HepG2 (cell line): ENCODE results near the gene DHTKD1. TPM values are rescaled to one million over a fixed set of nuclear protein-coding genes. Genes with fewer than 3 reads are reported as not detected.
A peak's percentile ranks its signal among the peaks of the same experiment; 100 is the strongest.

ENCODE experiments used
- ATAC-seq: fragments of 200-7000 bp; cut with Tn5 transposase; 3 replicates; pipeline ENCODE4 v1.9.1; 2020; ENCODE audit warnings: mild to moderate bottlenecking, moderate library complexity
- BruUV-seq: library from RNA; stranded (reverse); fragments of 400-500 nt; replicated peaks from 2 replicates; lab custom pipeline; 2021; lab: Mats Ljungman, UMichigan
- CTCF ChIA-PET: fragments of 300-600 bp; formaldehyde crosslinking; extraction: SDS; loops from one replicate; lab custom pipeline; 2021; ENCODE audit warnings: low total read pairs, inconsistent platforms, low intra/inter-chr PET ratio; lab: Yijun Ruan, JAX
- POLR2A ChIA-PET: fragments of 350-600 bp; sonication (Branson Sonifier 250); formaldehyde crosslinking; loops from one replicate; lab custom pipeline; 2020; ENCODE audit warnings: antibody characterized with exemption, inconsistent platforms; lab: Yijun Ruan, JAX
- DNase-seq: peaks from one replicate; pipeline ENCODE4 v3.0.0-alpha.2; 2015; ENCODE audit warnings: low spot score
- FAIRE-seq: peaks from 3 replicates; lab custom pipeline; 2011; peaks lifted over from hg19 to GRCh38; lab: Jason Lieb, UNC
- H2AFZ ChIP-seq: one replicate; pipeline ENCODE4 v1.6.1; 2011; ENCODE audit warnings: low read length, inconsistent platforms
- H3K27ac ChIP-seq: fragments of 300-600 bp; 3 replicates; pipeline ENCODE4 v1.8.0; 2011; ENCODE audit warnings: mixed run types, mild to moderate bottlenecking, mixed read lengths, low read length, inconsistent platforms; ENCODE audit not compliant: insufficient read depth; ENCODE audit errors: extremely low read length
- H3K27me3 ChIP-seq, 2 experiments: fragments of 200-600 bp in 1 of 2; 2 replicates in 1 of 2; 3 replicates in 1 of 2; pipeline versions ENCODE4 v1.6.0 to v1.8.0; 2011; ENCODE audit warnings: low read length in 2 of 2, mild to moderate bottlenecking in 2 of 2, moderate library complexity in 2 of 2, inconsistent platforms in 1 of 2; ENCODE audit not compliant: insufficient read depth in 2 of 2, control insufficient read depth in 1 of 2
- H3K36me3 ChIP-seq, 2 experiments: fragments of 200-600 bp in 1 of 2; replicated peaks in 1 of 2; 2 replicates in 1 of 2; 3 replicates in 1 of 2; pipeline versions ENCODE4 v1.5.1 to v1.8.0; 2011; ENCODE audit warnings: low read length in 2 of 2, inconsistent platforms in 1 of 2; ENCODE audit not compliant: insufficient read depth in 2 of 2, control insufficient read depth in 1 of 2
- H3K4me1 ChIP-seq: 2 replicates; pipeline ENCODE4 v1.5.1; 2012; ENCODE audit warnings: low read length, inconsistent platforms; ENCODE audit not compliant: insufficient read depth
- H3K4me2 ChIP-seq: 2 replicates; pipeline ENCODE4 v1.6.0; 2011; ENCODE audit warnings: low read depth, low read length, inconsistent platforms
- H3K4me3 ChIP-seq, 3 experiments: fragments of 200-600 bp in 1 of 3; sonication (generic), shearing (Covaris generic) in 1 of 3; replicated peaks in 1 of 3; 2 replicates each; pipeline ENCODE4 v1.5.1; 2011 to 2016; ENCODE audit warnings: low read length in 3 of 3, inconsistent platforms in 2 of 3, low read depth in 2 of 3, mild to moderate bottlenecking in 2 of 3, control low read depth in 1 of 3, mixed read lengths in 1 of 3; ENCODE audit not compliant: insufficient read depth in 1 of 3
- H3K79me2 ChIP-seq: one replicate; pipeline ENCODE4 v1.6.1; 2011; ENCODE audit warnings: low read length, inconsistent platforms; ENCODE audit not compliant: insufficient read depth
- H3K9ac ChIP-seq: 2 replicates; pipeline ENCODE4 v1.6.0; 2011; ENCODE audit warnings: mild to moderate bottlenecking, low read depth, low read length, inconsistent platforms; ENCODE audit not compliant: insufficient read depth
- H3K9me3 ChIP-seq: 2 replicates; pipeline ENCODE4 v1.5.1; 2012; ENCODE audit warnings: mild to moderate bottlenecking, low read length
- H4K20me1 ChIP-seq: 2 replicates; pipeline ENCODE4 v1.6.0; 2011; ENCODE audit warnings: inconsistent platforms, mild to moderate bottlenecking, low read length, moderate library complexity; ENCODE audit not compliant: insufficient read depth
- DNMT1 ChIP-seq: sonication (generic); formaldehyde crosslinking; IDR thresholded peaks from 2 replicates; pipeline ENCODE4 v1.5.1; 2020; ENCODE audit warnings: mild to moderate bottlenecking, missing genetic modification reagents
- ERF ChIP-seq: IDR thresholded peaks from 2 replicates; pipeline ENCODE4 v1.6.1; 2018; ENCODE audit warnings: missing biosample characterization, missing genetic modification reagents
- ESRRA ChIP-seq: sonication (generic); formaldehyde crosslinking; IDR thresholded peaks from 2 replicates; pipeline ENCODE4 v1.5.1; 2020; ENCODE audit warnings: mild to moderate bottlenecking, low read depth, missing genetic modification reagents
- IKZF1 ChIP-seq: fragments of 450-650 bp; IDR thresholded peaks from 2 replicates; pipeline ENCODE4 v1.7.1; 2016
- NR2C2 ChIP-seq: sonication (generic); formaldehyde crosslinking; IDR thresholded peaks from 2 replicates; pipeline ENCODE4 v1.4.0; 2020; ENCODE audit warnings: missing genetic modification reagents, mild to moderate bottlenecking, moderate library complexity, borderline replicate concordance
- TCF7L2 ChIP-seq: IDR thresholded peaks from 2 replicates; pipeline ENCODE4 v1.6.1; 2011; ENCODE audit warnings: mild to moderate bottlenecking, low read depth, low read length, moderate library complexity
- ZFX ChIP-seq: sonication (generic); formaldehyde crosslinking; IDR thresholded peaks from 2 replicates; pipeline ENCODE4 v1.4.0; 2020; ENCODE audit warnings: mild to moderate bottlenecking, low read depth, missing genetic modification reagents, moderate library complexity
- ZNF572 ChIP-seq: sonication (generic); formaldehyde crosslinking; IDR thresholded peaks from 2 replicates; pipeline ENCODE4 v1.5.1; 2020; ENCODE audit warnings: mild to moderate bottlenecking, missing genetic modification reagents
- ZSCAN29 ChIP-seq: sonication (generic); formaldehyde crosslinking; conservative IDR thresholded peaks from 2 replicates; pipeline ENCODE4 v1.4.0; 2020; ENCODE audit warnings: mild to moderate bottlenecking, missing genetic modification reagents
- WGBS: methylation state at CpG from one replicate; pipeline ENCODE4 v1.1.6; 2017; ENCODE audit warnings: low lambda C conversion rate; 5-methylcytosine and 5-hydroxymethylcytosine counted together
- in situ Hi-C: cut with HindIII; loops from 2 replicates; pipeline ENCODE4 v1.10.0; 2017; ENCODE audit warnings: low pct_unique_long_range_greater_than_20kb; ENCODE audit not compliant: extremely low pct_ligation_motif_present
- intact Hi-C: fragments of 100-400 bp; cut with micrococcal nuclease; formaldehyde crosslinking; loops from one replicate; pipeline ENCODE4 v1.10.0; 2022; ENCODE audit not compliant: unreplicated experiment
- polyA plus RNA-seq, 8 experiments: library from polyadenylated mRNA; depleted of rRNA in 3 of 8; stranded (reverse) in 7 of 8; unstranded in 1 of 8; fragments of >200 nt; fragmentation: Illumina TruSeq in 4 of 8; extraction: Trizol in 4 of 8; gene quantifications; 2 replicates each; pipeline versions ENCODE4 v1.2.1 to v1.2.3, GENCODE V29; 2011 to 2016; ENCODE audit warnings: low read depth in 4 of 8, missing spikeins in 1 of 8, mixed read lengths in 1 of 8; ENCODE audit not compliant: insufficient read depth in 1 of 8
- total RNA-seq, 5 experiments: library from RNA; depleted of rRNA; stranded (reverse); fragments of >200 nt; fragmentation: Illumina TruSeq; extraction: Trizol; gene quantifications; 2 replicates each; pipeline ENCODE4 v1.2.3, GENCODE V29; 2016; ENCODE audit warnings: low read depth in 1 of 5
- TF ChIP-seq, protein P1 (sequence below): sonication (generic); formaldehyde crosslinking; IDR thresholded peaks from 2 replicates; pipeline ENCODE4 v1.4.0; 2020; ENCODE audit warnings: missing genetic modification reagents
- TF ChIP-seq, protein P2 (sequence below): sonication (generic); formaldehyde crosslinking; IDR thresholded peaks from 2 replicates; pipeline ENCODE4 v1.4.0; 2020; ENCODE audit warnings: mild to moderate bottlenecking, low read depth, missing genetic modification reagents
- TF ChIP-seq, protein P3 (sequence below): sonication (generic); formaldehyde crosslinking; conservative IDR thresholded peaks from 2 replicates; pipeline ENCODE4 v1.4.0; 2020; ENCODE audit warnings: mild to moderate bottlenecking, missing genetic modification reagents, moderate library complexity
- TF ChIP-seq, protein P4 (sequence below): sonication (generic); formaldehyde crosslinking; IDR thresholded peaks from 2 replicates; pipeline ENCODE4 v1.5.0; 2020; ENCODE audit warnings: mild to moderate bottlenecking, missing genetic modification reagents, moderate library complexity

The DHTKD1 gene
- total and polyA plus RNA-seq, 2 of the 13 experiments (the other 11 are each of a cell fraction or from before 2014, with no cell fraction given): 9.6 to 14.1 TPM

DNA sequence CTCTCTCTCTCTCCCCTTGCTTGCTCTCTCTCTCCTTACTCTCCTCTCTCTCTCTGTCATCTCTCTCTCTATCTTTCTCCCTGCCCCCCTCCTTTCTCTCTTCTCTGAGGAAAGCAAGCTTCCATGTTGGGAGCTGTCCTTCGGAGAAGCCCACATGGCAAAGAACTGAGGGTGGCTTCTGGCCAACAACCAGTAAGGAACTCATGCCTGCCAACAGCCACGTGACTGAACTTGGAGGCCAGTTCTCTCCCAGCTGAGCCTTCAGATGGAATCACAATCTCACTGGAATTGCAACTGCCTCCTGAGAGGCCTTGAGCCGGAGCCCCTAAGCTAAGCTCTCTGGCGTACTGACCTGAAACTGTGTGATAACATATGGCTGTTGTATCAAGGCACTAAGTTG lies 12.0 kb upstream of the DHTKD1 start (continued):
- TF ChIP-seq, protein P1, sequence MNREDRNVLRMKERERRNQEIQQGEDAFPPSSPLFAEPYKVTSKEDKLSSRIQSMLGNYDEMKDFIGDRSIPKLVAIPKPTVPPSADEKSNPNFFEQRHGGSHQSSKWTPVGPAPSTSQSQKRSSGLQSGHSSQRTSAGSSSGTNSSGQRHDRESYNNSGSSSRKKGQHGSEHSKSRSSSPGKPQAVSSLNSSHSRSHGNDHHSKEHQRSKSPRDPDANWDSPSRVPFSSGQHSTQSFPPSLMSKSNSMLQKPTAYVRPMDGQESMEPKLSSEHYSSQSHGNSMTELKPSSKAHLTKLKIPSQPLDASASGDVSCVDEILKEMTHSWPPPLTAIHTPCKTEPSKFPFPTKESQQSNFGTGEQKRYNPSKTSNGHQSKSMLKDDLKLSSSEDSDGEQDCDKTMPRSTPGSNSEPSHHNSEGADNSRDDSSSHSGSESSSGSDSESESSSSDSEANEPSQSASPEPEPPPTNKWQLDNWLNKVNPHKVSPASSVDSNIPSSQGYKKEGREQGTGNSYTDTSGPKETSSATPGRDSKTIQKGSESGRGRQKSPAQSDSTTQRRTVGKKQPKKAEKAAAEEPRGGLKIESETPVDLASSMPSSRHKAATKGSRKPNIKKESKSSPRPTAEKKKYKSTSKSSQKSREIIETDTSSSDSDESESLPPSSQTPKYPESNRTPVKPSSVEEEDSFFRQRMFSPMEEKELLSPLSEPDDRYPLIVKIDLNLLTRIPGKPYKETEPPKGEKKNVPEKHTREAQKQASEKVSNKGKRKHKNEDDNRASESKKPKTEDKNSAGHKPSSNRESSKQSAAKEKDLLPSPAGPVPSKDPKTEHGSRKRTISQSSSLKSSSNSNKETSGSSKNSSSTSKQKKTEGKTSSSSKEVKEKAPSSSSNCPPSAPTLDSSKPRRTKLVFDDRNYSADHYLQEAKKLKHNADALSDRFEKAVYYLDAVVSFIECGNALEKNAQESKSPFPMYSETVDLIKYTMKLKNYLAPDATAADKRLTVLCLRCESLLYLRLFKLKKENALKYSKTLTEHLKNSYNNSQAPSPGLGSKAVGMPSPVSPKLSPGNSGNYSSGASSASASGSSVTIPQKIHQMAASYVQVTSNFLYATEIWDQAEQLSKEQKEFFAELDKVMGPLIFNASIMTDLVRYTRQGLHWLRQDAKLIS (CRISPR knock-in tag): no peak
- TF ChIP-seq IKZF1: no peak
- no peak for TF ChIP-seq TCF7L2
- no peak for TF ChIP-seq ZFX (CRISPR knock-in tag)
- TF ChIP-seq, protein P2, sequence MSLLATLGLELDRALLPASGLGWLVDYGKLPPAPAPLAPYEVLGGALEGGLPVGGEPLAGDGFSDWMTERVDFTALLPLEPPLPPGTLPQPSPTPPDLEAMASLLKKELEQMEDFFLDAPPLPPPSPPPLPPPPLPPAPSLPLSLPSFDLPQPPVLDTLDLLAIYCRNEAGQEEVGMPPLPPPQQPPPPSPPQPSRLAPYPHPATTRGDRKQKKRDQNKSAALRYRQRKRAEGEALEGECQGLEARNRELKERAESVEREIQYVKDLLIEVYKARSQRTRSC (CRISPR knock-in tag): no peak
- TF ChIP-seq DNMT1 (CRISPR knock-in tag): no peak
- TF ChIP-seq NR2C2: no peak
- TF ChIP-seq ESRRA (CRISPR knock-in tag): no peak
- TF ChIP-seq ZNF572: no peak

DNA sequence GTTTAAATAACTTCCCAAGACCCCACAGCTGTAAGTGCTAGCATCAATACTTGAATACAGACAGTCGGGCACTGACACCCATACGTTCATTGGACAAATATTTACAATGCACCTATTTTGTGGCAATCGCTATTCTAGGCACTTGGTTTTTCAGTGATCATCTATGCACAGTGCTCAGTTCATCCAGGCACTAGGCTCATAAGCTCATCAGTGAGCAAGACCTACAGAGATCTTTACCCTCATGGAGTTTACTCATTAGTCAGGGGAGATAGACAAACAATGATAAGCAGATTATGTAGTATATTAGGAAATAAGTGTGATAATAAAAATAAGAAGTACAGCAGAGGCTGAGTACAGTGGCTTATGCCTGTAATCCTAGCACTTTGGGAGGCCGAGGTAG lies 7.6 kb upstream of the DHTKD1 start:
- no peak overlapping the region for H3K27ac ChIP-seq
- DNase-seq (no peak), FAIRE-seq (no peak), ATAC-seq (peak; percentile 68)
- H3K36me3 ChIP-seq: no peaks in the 10 kb centered on the region
- H3K4me3 ChIP-seq: no peak overlapping the region
- POLR2A ChIA-PET: interaction anchor here (1.3 kb wide), 1 partner anchor 18 kb away, joined by 4 read pairs; the partner anchor contains the start of gene UPF2
- 3% methylated on average over 4 of the region's 4 CpGs for WGBS
- no peak overlapping the region for H3K9ac ChIP-seq
- no peaks in the 10 kb centered on the region for H3K27me3 ChIP-seq
- intact Hi-C loops (no loop called here), in situ Hi-C loops (no loop called here)
- no peaks in the 10 kb centered on the region for H3K79me2 ChIP-seq
- no TSS peak for BruUV-seq
- H4K20me1 ChIP-seq: no peaks in the 10 kb centered on the region
- no peaks in the 10 kb centered on the region for H3K9me3 ChIP-seq
- H3K4me1 ChIP-seq: peaks cover 23% of the 10 kb centered on the region
- H2AFZ ChIP-seq: no peak overlapping the region
- H3K4me2 ChIP-seq: peak overlapping the region; percentile 28
- CTCF ChIA-PET: no interaction called here
- TF ChIP-seq, protein P3, sequence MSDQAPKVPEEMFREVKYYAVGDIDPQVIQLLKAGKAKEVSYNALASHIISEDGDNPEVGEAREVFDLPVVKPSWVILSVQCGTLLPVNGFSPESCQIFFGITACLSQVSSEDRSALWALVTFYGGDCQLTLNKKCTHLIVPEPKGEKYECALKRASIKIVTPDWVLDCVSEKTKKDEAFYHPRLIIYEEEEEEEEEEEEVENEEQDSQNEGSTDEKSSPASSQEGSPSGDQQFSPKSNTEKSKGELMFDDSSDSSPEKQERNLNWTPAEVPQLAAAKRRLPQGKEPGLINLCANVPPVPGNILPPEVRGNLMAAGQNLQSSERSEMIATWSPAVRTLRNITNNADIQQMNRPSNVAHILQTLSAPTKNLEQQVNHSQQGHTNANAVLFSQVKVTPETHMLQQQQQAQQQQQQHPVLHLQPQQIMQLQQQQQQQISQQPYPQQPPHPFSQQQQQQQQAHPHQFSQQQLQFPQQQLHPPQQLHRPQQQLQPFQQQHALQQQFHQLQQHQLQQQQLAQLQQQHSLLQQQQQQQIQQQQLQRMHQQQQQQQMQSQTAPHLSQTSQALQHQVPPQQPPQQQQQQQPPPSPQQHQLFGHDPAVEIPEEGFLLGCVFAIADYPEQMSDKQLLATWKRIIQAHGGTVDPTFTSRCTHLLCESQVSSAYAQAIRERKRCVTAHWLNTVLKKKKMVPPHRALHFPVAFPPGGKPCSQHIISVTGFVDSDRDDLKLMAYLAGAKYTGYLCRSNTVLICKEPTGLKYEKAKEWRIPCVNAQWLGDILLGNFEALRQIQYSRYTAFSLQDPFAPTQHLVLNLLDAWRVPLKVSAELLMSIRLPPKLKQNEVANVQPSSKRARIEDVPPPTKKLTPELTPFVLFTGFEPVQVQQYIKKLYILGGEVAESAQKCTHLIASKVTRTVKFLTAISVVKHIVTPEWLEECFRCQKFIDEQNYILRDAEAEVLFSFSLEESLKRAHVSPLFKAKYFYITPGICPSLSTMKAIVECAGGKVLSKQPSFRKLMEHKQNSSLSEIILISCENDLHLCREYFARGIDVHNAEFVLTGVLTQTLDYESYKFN (CRISPR knock-in tag): no peak
- TF ChIP-seq, protein P4, sequence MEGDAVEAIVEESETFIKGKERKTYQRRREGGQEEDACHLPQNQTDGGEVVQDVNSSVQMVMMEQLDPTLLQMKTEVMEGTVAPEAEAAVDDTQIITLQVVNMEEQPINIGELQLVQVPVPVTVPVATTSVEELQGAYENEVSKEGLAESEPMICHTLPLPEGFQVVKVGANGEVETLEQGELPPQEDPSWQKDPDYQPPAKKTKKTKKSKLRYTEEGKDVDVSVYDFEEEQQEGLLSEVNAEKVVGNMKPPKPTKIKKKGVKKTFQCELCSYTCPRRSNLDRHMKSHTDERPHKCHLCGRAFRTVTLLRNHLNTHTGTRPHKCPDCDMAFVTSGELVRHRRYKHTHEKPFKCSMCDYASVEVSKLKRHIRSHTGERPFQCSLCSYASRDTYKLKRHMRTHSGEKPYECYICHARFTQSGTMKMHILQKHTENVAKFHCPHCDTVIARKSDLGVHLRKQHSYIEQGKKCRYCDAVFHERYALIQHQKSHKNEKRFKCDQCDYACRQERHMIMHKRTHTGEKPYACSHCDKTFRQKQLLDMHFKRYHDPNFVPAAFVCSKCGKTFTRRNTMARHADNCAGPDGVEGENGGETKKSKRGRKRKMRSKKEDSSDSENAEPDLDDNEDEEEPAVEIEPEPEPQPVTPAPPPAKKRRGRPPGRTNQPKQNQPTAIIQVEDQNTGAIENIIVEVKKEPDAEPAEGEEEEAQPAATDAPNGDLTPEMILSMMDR (CRISPR knock-in tag): no peak
- TF ChIP-seq ZSCAN29 (CRISPR knock-in tag) (no peak), ERF (0 out of 2 replicates have a peak, but pooled peaks have one; percentile 24)
